Activated CD4-positive, alpha-beta T cell treated with anti-CD3 and anti-CD28 coated beads for 36 hours (primary cell): ENCODE data around the gene MAPK4. TPM values are rescaled to one million over a fixed set of nuclear protein-coding genes. Genes with fewer than 3 reads are reported as not detected.

ENCODE experiments used
- ATAC-seq: fragments of 200-7000 bp; cut with Tn5 transposase; one replicate; pipeline ENCODE4 v1.10.0; 2021; ENCODE audit warnings: mild to moderate bottlenecking, moderate library complexity
- CTCF ChIA-PET: fragments of 350-600 bp; sonication (Branson Sonifier 250); formaldehyde crosslinking; loops from one replicate; lab custom pipeline; 2021; ENCODE audit warnings: antibody characterized with exemption; lab: Charles Lee
- POLR2A ChIA-PET: fragments of 350-600 bp; sonication (Branson Sonifier 250); formaldehyde crosslinking; loops from one replicate; lab custom pipeline; 2021; ENCODE audit warnings: antibody characterized with exemption, inconsistent platforms; lab: Charles Lee
- DNase-seq: peaks from one replicate; pipeline ENCODE4 v3.0.0-alpha.2; 2020
- H3K27ac Mint-ChIP-seq: one replicate; pipeline ENCODE4 v1.8.0; 2021; ENCODE audit warnings: mixed read lengths
- H3K27me3 Mint-ChIP-seq: one replicate; pipeline ENCODE4 v1.8.0; 2021; ENCODE audit warnings: mixed read lengths
- H3K36me3 Mint-ChIP-seq: one replicate; pipeline ENCODE4 v1.8.0; 2021; ENCODE audit warnings: low read depth, mixed read lengths
- H3K4me1 Mint-ChIP-seq: one replicate; pipeline ENCODE4 v1.8.0; 2021; ENCODE audit warnings: mixed read lengths
- H3K4me3 Mint-ChIP-seq: one replicate; pipeline ENCODE4 v1.8.0; 2021; ENCODE audit warnings: mild to moderate bottlenecking, moderate library complexity, mixed read lengths
- H3K9me3 Mint-ChIP-seq: one replicate; pipeline ENCODE4 v1.8.0; 2021; ENCODE audit warnings: low read depth, mixed read lengths
- intact Hi-C, 2 experiments: fragments of 100-400 bp; cut with DNase I in 1 of 2; cut with micrococcal nuclease in 1 of 2; formaldehyde crosslinking; loops; one replicate each; pipeline versions ENCODE4 v1.14.2 to v1.15.1; 2022 to 2024; cut with DNase I, micrococcal nuclease
- total RNA-seq, 2 experiments: library from RNA; stranded (reverse); gene quantifications; one replicate each; pipeline ENCODE4 v1.2.3, GENCODE V29; 2021

Gene MAPK4
- total RNA-seq, 2 experiments from 2014 or later = not detected

- Mint-ChIP-seq H3K27ac (no peak overlapping the region), H3K4me3 (no peak overlapping the region), H3K27me3 (peaks cover 4% of the 10 kb centered on the region), H3K36me3 (no peaks in the 10 kb centered on the region), H3K9me3 (no peaks in the 10 kb centered on the region), H3K4me1 (peaks cover 2% of the 10 kb centered on the region)
- ChIA-PET CTCF (no interaction called here), POLR2A (no interaction called here)
- DNase-seq (no peak), ATAC-seq (no peak)
- intact Hi-C loops = no loop called here
Measured at GRCh38 chr18:50729376-50729775, 169.5 kb downstream of the MAPK4 start.

- peaks cover 2% of the 10 kb centered on the region for H3K4me1 Mint-ChIP-seq
- intact Hi-C loops = no loop called here
Measured at GRCh38 chr18:50729986-50730385, 170.1 kb downstream of the MAPK4 start.

DNA sequence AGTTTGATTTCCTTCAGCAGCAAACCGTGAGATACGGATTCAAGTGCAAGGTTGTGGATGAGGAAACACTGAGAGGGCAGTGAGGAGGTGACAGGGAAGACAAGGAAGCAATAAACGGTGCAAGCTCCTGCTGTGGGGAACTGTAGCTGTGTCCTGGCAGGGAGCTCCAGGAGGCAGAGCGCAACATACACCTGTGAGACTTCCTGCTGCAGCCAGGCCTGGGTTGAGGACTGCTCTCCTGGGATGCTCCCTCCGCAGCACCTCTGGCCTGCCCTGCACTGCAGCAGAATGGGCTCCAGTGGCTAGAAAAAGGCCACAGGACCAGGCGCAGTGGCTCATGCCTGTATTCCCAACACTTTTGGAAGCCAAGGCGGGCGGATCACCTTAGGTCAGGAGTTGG, 174.5 kb downstream of the MAPK4 start:
- ChIA-PET POLR2A (no interaction called here), CTCF (no interaction called here)
- Mint-ChIP-seq H3K9me3 (no peaks in the 10 kb centered on the region), H3K36me3 (no peaks in the 10 kb centered on the region), H3K4me3 (no peak overlapping the region), H3K4me1 (no peaks in the 10 kb centered on the region), H3K27me3 (peaks cover 2% of the 10 kb centered on the region), H3K27ac (no peak overlapping the region)
- ATAC-seq (no peak), DNase-seq (no peak)
- intact Hi-C loops = no loop called here

More at GRCh38 chr18:50729986-50730385, 170.1 kb downstream of the MAPK4 start:
- ChIA-PET POLR2A (no interaction called here), CTCF (no interaction called here)
- peaks cover 4% of the 10 kb centered on the region for H3K27me3 Mint-ChIP-seq
- H3K9me3 Mint-ChIP-seq = no peaks in the 10 kb centered on the region
- no peak overlapping the region for H3K4me3 Mint-ChIP-seq
- DNase-seq = no peak
- no peak for ATAC-seq
- no peak overlapping the region for H3K27ac Mint-ChIP-seq
- no peaks in the 10 kb centered on the region for H3K36me3 Mint-ChIP-seq

GRCh38 chr18:50734886-50735285, 175.0 kb downstream of the MAPK4 start:
- ChIA-PET POLR2A (no interaction called here), CTCF (no interaction called here)
- Mint-ChIP-seq H3K4me1 (no peaks in the 10 kb centered on the region), H3K9me3 (no peaks in the 10 kb centered on the region), H3K27me3 (peaks cover 2% of the 10 kb centered on the region), H3K36me3 (no peaks in the 10 kb centered on the region), H3K27ac (no peak overlapping the region), H3K4me3 (no peak overlapping the region)
- no peak for ATAC-seq
- no peak for DNase-seq
- intact Hi-C loops = no loop called here

DNA sequence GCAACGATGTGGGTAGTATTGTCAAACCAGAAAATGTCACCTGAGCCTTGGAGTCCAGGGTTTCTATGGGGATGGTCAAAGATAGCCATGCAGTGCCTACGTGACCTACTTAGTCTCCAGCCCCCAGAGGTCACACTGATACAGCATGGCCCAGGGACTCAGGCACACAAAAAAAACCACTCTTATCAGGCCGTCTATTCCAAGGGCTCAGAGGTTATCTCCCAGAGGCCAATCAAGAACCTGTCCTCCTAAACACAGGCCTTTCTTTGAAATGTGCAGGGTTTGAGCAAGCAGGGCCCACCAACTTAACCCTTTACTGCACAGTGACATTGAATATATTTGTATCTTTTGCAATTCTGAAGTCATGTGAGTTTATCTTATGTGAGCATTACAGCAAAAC, 177.2 kb downstream of the MAPK4 start:
- CTCF ChIA-PET = interaction anchor here (0.5 kb wide), 1 partner anchor 1828 kb away, joined by 3 read pairs; no protein-coding TSS in a partner anchor
- no peaks in the 10 kb centered on the region for H3K36me3 Mint-ChIP-seq
- no peak for ATAC-seq
- H3K9me3 Mint-ChIP-seq = no peaks in the 10 kb centered on the region
- H3K4me3 Mint-ChIP-seq = no peak overlapping the region
- no peaks in the 10 kb centered on the region for H3K4me1 Mint-ChIP-seq
- peaks cover 3% of the 10 kb centered on the region for H3K27me3 Mint-ChIP-seq
- POLR2A ChIA-PET = no interaction called here
- intact Hi-C loops = no loop called here
- H3K27ac Mint-ChIP-seq = no peak overlapping the region
- no peak for DNase-seq

- Mint-ChIP-seq H3K4me3 (no peak overlapping the region), H3K27ac (no peak overlapping the region), H3K4me1 (no peaks in the 10 kb centered on the region), H3K36me3 (no peaks in the 10 kb centered on the region), H3K9me3 (no peaks in the 10 kb centered on the region), H3K27me3 (peaks cover 4% of the 10 kb centered on the region)
- CTCF ChIA-PET = no interaction called here
- DNase-seq (no peak), ATAC-seq (no peak)
- intact Hi-C loops = no loop called here
- POLR2A ChIA-PET = no interaction called here
Measured at GRCh38 chr18:50738098-50738757, 178.3 kb downstream of the MAPK4 start.

GRCh38 chr18:50742952-50743351, 183.1 kb downstream of the MAPK4 start:
- no peak for DNase-seq
- POLR2A ChIA-PET = no interaction called here
- Mint-ChIP-seq H3K9me3 (no peaks in the 10 kb centered on the region), H3K36me3 (no peaks in the 10 kb centered on the region), H3K4me1 (no peaks in the 10 kb centered on the region), H3K4me3 (no peak overlapping the region), H3K27me3 (peaks cover 5% of the 10 kb centered on the region), H3K27ac (no peak overlapping the region)
- CTCF ChIA-PET = no interaction called here
- intact Hi-C loops = no loop called here
- no peak for ATAC-seq

DNA sequence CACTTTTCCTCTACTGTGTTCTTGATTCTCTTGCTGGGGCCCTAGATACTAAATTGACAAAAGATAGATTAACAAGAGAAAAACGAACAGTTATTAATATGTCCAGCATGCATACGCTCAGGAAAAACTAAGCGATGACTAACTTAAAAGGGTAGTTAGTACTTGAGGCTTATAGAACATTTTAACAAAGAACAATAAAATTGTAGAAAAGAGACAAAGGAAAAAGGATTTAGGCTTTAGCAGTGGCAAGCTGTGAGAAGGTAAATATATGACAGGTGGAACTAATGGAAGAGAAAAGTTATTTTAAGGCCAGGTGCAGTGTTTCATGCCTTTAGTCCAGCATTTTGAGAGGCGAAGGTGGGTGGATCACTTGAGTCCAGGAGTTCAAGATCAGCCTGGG, 184.4 kb downstream of the MAPK4 start:
- Mint-ChIP-seq H3K27ac (no peak overlapping the region), H3K4me1 (no peaks in the 10 kb centered on the region), H3K9me3 (no peaks in the 10 kb centered on the region), H3K36me3 (no peaks in the 10 kb centered on the region), H3K4me3 (no peak overlapping the region), H3K27me3 (peaks cover 7% of the 10 kb centered on the region)
- ChIA-PET CTCF (no interaction called here), POLR2A (no interaction called here)
- intact Hi-C loops = no loop called here
- DNase-seq = no peak
- ATAC-seq = no peak

GRCh38 chr18:50745945-50746344, 186.1 kb downstream of the MAPK4 start:
- ChIA-PET POLR2A (no interaction called here), CTCF (no interaction called here)
- Mint-ChIP-seq H3K4me1 (no peaks in the 10 kb centered on the region), H3K27me3 (peaks cover 14% of the 10 kb centered on the region), H3K4me3 (no peak overlapping the region), H3K27ac (no peak overlapping the region), H3K9me3 (no peaks in the 10 kb centered on the region), H3K36me3 (no peaks in the 10 kb centered on the region)
- intact Hi-C loops = no loop called here
- DNase-seq (no peak), ATAC-seq (no peak)

- ChIA-PET CTCF (no interaction called here), POLR2A (no interaction called here)
- no peak for ATAC-seq
- no peak overlapping the region for H3K27ac Mint-ChIP-seq
- no peaks in the 10 kb centered on the region for H3K36me3 Mint-ChIP-seq
- no peak overlapping the region for H3K4me3 Mint-ChIP-seq
- DNase-seq = no peak
- intact Hi-C loops = no loop called here
- H3K9me3 Mint-ChIP-seq = no peaks in the 10 kb centered on the region
- H3K4me1 Mint-ChIP-seq = no peaks in the 10 kb centered on the region
- peaks cover 18% of the 10 kb centered on the region for H3K27me3 Mint-ChIP-seq
Measured at GRCh38 chr18:50747849-50748242, 188.0 kb downstream of the MAPK4 start.

GRCh38 chr18:50748243-50749229, 188.6 kb downstream of the MAPK4 start:
- intact Hi-C loops = no loop called here
- no peak for DNase-seq
- peaks cover 16% of the 10 kb centered on the region for H3K27me3 Mint-ChIP-seq
- ChIA-PET POLR2A (no interaction called here), CTCF (interaction anchor here (0.5 kb wide), 1 partner anchor 541 kb away, joined by 3 read pairs; no protein-coding TSS in a partner anchor)
- no peaks in the 10 kb centered on the region for H3K9me3 Mint-ChIP-seq
- ATAC-seq = no peak
- H3K36me3 Mint-ChIP-seq = no peaks in the 10 kb centered on the region
- no peak overlapping the region for H3K27ac Mint-ChIP-seq
- H3K4me1 Mint-ChIP-seq = no peaks in the 10 kb centered on the region
- H3K4me3 Mint-ChIP-seq = no peak overlapping the region

DNA sequence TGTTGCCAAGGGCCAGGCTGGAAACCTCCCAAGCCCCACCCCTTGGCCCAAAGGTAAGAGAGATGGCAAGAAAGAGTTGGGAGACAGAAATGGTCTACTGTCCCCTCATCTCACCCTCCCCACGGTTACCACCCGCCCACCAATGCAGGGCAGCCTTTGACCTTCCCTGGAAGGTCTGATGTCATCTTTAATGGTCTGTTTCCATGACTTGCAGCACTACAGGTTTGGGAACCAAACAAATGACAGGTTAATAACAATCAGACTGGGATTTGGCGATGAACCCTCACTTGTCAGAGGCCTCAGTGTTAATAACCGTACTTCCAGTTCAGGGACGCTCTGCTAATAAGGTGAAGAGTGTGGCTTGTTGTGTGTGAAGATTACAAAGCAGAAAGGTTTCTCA, 189.5 kb downstream of the MAPK4 start:
- POLR2A ChIA-PET = no interaction called here
- no peaks in the 10 kb centered on the region for H3K36me3 Mint-ChIP-seq

More for the DNA sequence above, 189.5 kb downstream of the MAPK4 start:
- Mint-ChIP-seq H3K4me3 (no peak overlapping the region), H3K9me3 (no peaks in the 10 kb centered on the region), H3K27ac (no peak overlapping the region), H3K27me3 (peaks cover 15% of the 10 kb centered on the region), H3K4me1 (no peaks in the 10 kb centered on the region)
- ATAC-seq = no peak
- CTCF ChIA-PET = no interaction called here
- intact Hi-C loops = no loop called here
- no peak for DNase-seq
